Measurements from ENCODE around the gene COL1A2.

The COL1A2 gene

GRCh38 chr7:94432281-94432670 lies 37.6 kb downstream of the COL1A2 start:
- in situ Hi-C loops (cut with MboI; ENCODE audit: low sequenced_read_pairs) = no loop called here

GRCh38 chr7:94432817-94433216 lies 38.1 kb downstream of the COL1A2 start:
- in situ Hi-C loops (cut with MboI; ENCODE audit: low sequenced_read_pairs) = no loop called here

- in situ Hi-C loops (cut with MboI; ENCODE audit: low sequenced_read_pairs) = no loop called here
These were observed 38.5 kb downstream of the COL1A2 start for GRCh38 chr7:94433224-94433623.

GRCh38 chr7:94434042-94434441 lies 39.3 kb downstream of the COL1A2 start:
- in situ Hi-C loops (cut with MboI; ENCODE audit: low sequenced_read_pairs) = no loop called here

- in situ Hi-C loops (cut with MboI; ENCODE audit: low sequenced_read_pairs) = no loop called here
These were observed 41.4 kb downstream of the COL1A2 start for GRCh38 chr7:94436018-94436604.

GRCh38 chr7:94436700-94437099 lies 42.0 kb downstream of the COL1A2 start:
- in situ Hi-C loops (cut with MboI; ENCODE audit: low sequenced_read_pairs) = no loop called here

- in situ Hi-C loops (cut with MboI; ENCODE audit: low sequenced_read_pairs) = no loop called here
These were observed 45.2 kb downstream of the COL1A2 start for GRCh38 chr7:94439893-94440381.

- in situ Hi-C loops (cut with MboI; ENCODE audit: low sequenced_read_pairs) = no loop called here
These were observed 45.9 kb downstream of the COL1A2 start for GRCh38 chr7:94440451-94441039.

- in situ Hi-C loops (cut with MboI; ENCODE audit: low sequenced_read_pairs) = no loop called here
These were observed 46.4 kb downstream of the COL1A2 start for GRCh38 chr7:94441138-94441537.

GRCh38 chr7:94442639-94443038 lies 47.9 kb downstream of the COL1A2 start:
- in situ Hi-C loops (cut with MboI; ENCODE audit: low sequenced_read_pairs) = no loop called here

- in situ Hi-C loops (cut with MboI; ENCODE audit: low sequenced_read_pairs) = no loop called here
These were observed 50.1 kb downstream of the COL1A2 start for GRCh38 chr7:94444813-94445212.

- in situ Hi-C loops (cut with MboI; ENCODE audit: low sequenced_read_pairs) = no loop called here
These were observed 51.0 kb downstream of the COL1A2 start for GRCh38 chr7:94445696-94446194.

- in situ Hi-C loops (cut with MboI; ENCODE audit: low sequenced_read_pairs) = no loop called here
These were observed 51.6 kb downstream of the COL1A2 start for GRCh38 chr7:94446308-94446707.

- in situ Hi-C loops (cut with MboI; ENCODE audit: low sequenced_read_pairs) = no loop called here
These were observed 54.5 kb downstream of the COL1A2 start for GRCh38 chr7:94449151-94449725.

GRCh38 chr7:94450044-94450697 lies 55.5 kb downstream of the COL1A2 start:
- in situ Hi-C loops (cut with MboI; ENCODE audit: low sequenced_read_pairs) = no loop called here

- in situ Hi-C loops (cut with MboI; ENCODE audit: low sequenced_read_pairs) = no loop called here
These were observed 56.5 kb downstream of the COL1A2 start for GRCh38 chr7:94451187-94451586.

GRCh38 chr7:94452239-94452638 lies 57.5 kb downstream of the COL1A2 start:
- in situ Hi-C loops (cut with MboI; ENCODE audit: low sequenced_read_pairs) = no loop called here

- in situ Hi-C loops (cut with MboI; ENCODE audit: low sequenced_read_pairs) = no loop called here
These were observed 59.2 kb downstream of the COL1A2 start for GRCh38 chr7:94453898-94454297.

GRCh38 chr7:94458041-94458440 lies 63.3 kb downstream of the COL1A2 start:
- in situ Hi-C loops (cut with MboI; ENCODE audit: low sequenced_read_pairs) = no loop called here

- in situ Hi-C loops (cut with MboI; ENCODE audit: low sequenced_read_pairs) = no loop called here
These were observed 71.8 kb downstream of the COL1A2 start for GRCh38 chr7:94466516-94466915.

- in situ Hi-C loops (cut with MboI; ENCODE audit: low sequenced_read_pairs) = no loop called here
These were observed 76.9 kb downstream of the COL1A2 start for GRCh38 chr7:94471604-94472003.

GRCh38 chr7:94472608-94473007 lies 77.9 kb downstream of the COL1A2 start:
- in situ Hi-C loops (cut with MboI; ENCODE audit: low sequenced_read_pairs) = no loop called here
